GM21423 (cell line): Measurements from ENCODE around the gene SERPINA12.
"Not testable (repeated sequence)": the region's sequence is repeated elsewhere in the genome, so short reads cannot be mapped to it uniquely, and the experiment has no call there.

Source experiments
- ATAC-seq: cut with Tn5 transposase; IDR thresholded peaks from one replicate; pipeline ENCODE4 v1.9.1; 2021; ENCODE audit warnings: mild to moderate bottlenecking, moderate library complexity; ENCODE audit not compliant: unreplicated experiment

SERPINA12 gene

GRCh38 chr14:94538070-94538740 is 28.9 kb upstream of the SERPINA12 start:
- no peak for ATAC-seq

GRCh38 chr14:94536836-94537235 is 27.6 kb upstream of the SERPINA12 start:
- no peak for ATAC-seq

GRCh38 chr14:94535506-94535905 is 26.2 kb upstream of the SERPINA12 start:
- ATAC-seq = no peak

- no peak for ATAC-seq
Measured at GRCh38 chr14:94532447-94532846, 23.2 kb upstream of the SERPINA12 start.

GRCh38 chr14:94531187-94531586 is 21.9 kb upstream of the SERPINA12 start:
- ATAC-seq = no peak

- ATAC-seq = no peak
Measured at GRCh38 chr14:94524093-94524492, 14.8 kb upstream of the SERPINA12 start.

GRCh38 chr14:94523265-94523664 is 14.0 kb upstream of the SERPINA12 start:
- no peak for ATAC-seq

GRCh38 chr14:94522115-94522724 is 13.0 kb upstream of the SERPINA12 start:
- ATAC-seq = no peak

- no peak for ATAC-seq
Measured at GRCh38 chr14:94521375-94522114, 12.3 kb upstream of the SERPINA12 start.

GRCh38 chr14:94517641-94518257 is 8.5 kb upstream of the SERPINA12 start:
- no peak for ATAC-seq

- no peak for ATAC-seq
Measured at GRCh38 chr14:94517248-94517640, 8.0 kb upstream of the SERPINA12 start.

- ATAC-seq = no peak
Measured at GRCh38 chr14:94515856-94516255, 6.6 kb upstream of the SERPINA12 start.

- no peak for ATAC-seq
Measured at GRCh38 chr14:94515426-94515825, 6.2 kb upstream of the SERPINA12 start.

GRCh38 chr14:94514351-94514750 is 5.1 kb upstream of the SERPINA12 start:
- ATAC-seq = no peak

- not testable (repeated sequence) for ATAC-seq
Measured at GRCh38 chr14:94510481-94510880, 1.2 kb upstream of the SERPINA12 start.

- no peak for ATAC-seq
Measured at GRCh38 chr14:94505641-94506040, 3.6 kb downstream of the SERPINA12 start.

GRCh38 chr14:94505206-94505605 is 4.1 kb downstream of the SERPINA12 start:
- ATAC-seq = no peak

GRCh38 chr14:94501588-94502516 is 7.4 kb downstream of the SERPINA12 start:
- no peak for ATAC-seq

GRCh38 chr14:94500264-94500663 is 9.0 kb downstream of the SERPINA12 start:
- no peak for ATAC-seq

- no peak for ATAC-seq
Measured at GRCh38 chr14:94499673-94500072, 9.6 kb downstream of the SERPINA12 start.

GRCh38 chr14:94498215-94498614 is 11.1 kb downstream of the SERPINA12 start:
- no peak for ATAC-seq
